ENCODE measurements around the gene TTC14.
A peak's percentile ranks its signal among the peaks of the same experiment; 100 is the strongest.

Gene TTC14

GRCh38 chr3:180626844-180627243, 24.9 kb downstream of the TTC14 start:
- in situ Hi-C loops (cut with HindIII; ENCODE audit: low sequenced_read_pairs): no loop called here
- no peak for DNase-seq (ENCODE audit: low read depth, low spot score)
- no peak for TF ChIP-seq CTCF (IDR thresholded peaks at IDR 0.05; ENCODE audit: low read depth, low read length)
- no peak overlapping the region for H3K4me3 ChIP-seq (ENCODE audit: low read depth, low read length)

- no peak overlapping the region for H3K4me3 ChIP-seq (ENCODE audit: low read depth, low read length)
- no peak for DNase-seq (ENCODE audit: low read depth, low spot score)
- in situ Hi-C loops (cut with HindIII; ENCODE audit: low sequenced_read_pairs): no loop called here
- TF ChIP-seq CTCF (IDR thresholded peaks at IDR 0.05; ENCODE audit: low read depth, low read length): no peak
Observed at GRCh38 chr3:180630371-180630770, 28.4 kb downstream of the TTC14 start.

- H3K4me3 ChIP-seq (ENCODE audit: low read depth, low read length): no peak overlapping the region
- in situ Hi-C loops (cut with HindIII; ENCODE audit: low sequenced_read_pairs): no loop called here
- no peak for DNase-seq (ENCODE audit: low read depth, low spot score)
- TF ChIP-seq CTCF (IDR thresholded peaks at IDR 0.05; ENCODE audit: low read depth, low read length): no peak
Observed at GRCh38 chr3:180631317-180631716, 29.4 kb downstream of the TTC14 start.

- no peak for DNase-seq (ENCODE audit: low read depth, low spot score)
- in situ Hi-C loops (cut with HindIII; ENCODE audit: low sequenced_read_pairs): no loop called here
- no peak overlapping the region for H3K4me3 ChIP-seq (ENCODE audit: low read depth, low read length)
- no peak for TF ChIP-seq CTCF (IDR thresholded peaks at IDR 0.05; ENCODE audit: low read depth, low read length)
Observed at GRCh38 chr3:180633722-180634121, 31.8 kb downstream of the TTC14 start.

GRCh38 chr3:180640987-180641386, 39.0 kb downstream of the TTC14 start:
- no peak overlapping the region for H3K4me3 ChIP-seq (ENCODE audit: low read depth, low read length)
- in situ Hi-C loops (cut with HindIII; ENCODE audit: low sequenced_read_pairs): no loop called here
- DNase-seq (ENCODE audit: low read depth, low spot score): no peak
- no peak for TF ChIP-seq CTCF (IDR thresholded peaks at IDR 0.05; ENCODE audit: low read depth, low read length)

GRCh38 chr3:180646187-180646790, 44.3 kb downstream of the TTC14 start:
- no peak for DNase-seq (ENCODE audit: low read depth, low spot score)
- in situ Hi-C loops (cut with HindIII; ENCODE audit: low sequenced_read_pairs): no loop called here
- peak; percentile 24 for TF ChIP-seq CTCF (IDR thresholded peaks at IDR 0.05; ENCODE audit: low read depth, low read length)
- H3K4me3 ChIP-seq (ENCODE audit: low read depth, low read length): no peak overlapping the region

- no peak for DNase-seq (ENCODE audit: low read depth, low spot score)
- TF ChIP-seq CTCF (IDR thresholded peaks at IDR 0.05; ENCODE audit: low read depth, low read length): no peak
- no peak overlapping the region for H3K4me3 ChIP-seq (ENCODE audit: low read depth, low read length)
- in situ Hi-C loops (cut with HindIII; ENCODE audit: low sequenced_read_pairs): no loop called here
Observed at GRCh38 chr3:180656406-180656805, 54.4 kb downstream of the TTC14 start.

Data from astrocyte of the spinal cord (primary cell).